ENCODE results near the gene USH1C. TPM values are rescaled to one million over a fixed set of nuclear protein-coding genes. Genes with fewer than 3 reads are reported as not detected.

The USH1C gene
- total RNA-seq, result not detected in 2 replicates

GRCh38 chr11:17544181-17544622, at the start of gene USH1C:
Gene USH1C, minus strand, starts transcription at chr11:17544416. Its CDS starts 109 bp downstream, at chr11:17544307.

GRCh38 chr11:17547051-17547577, 2.9 kb upstream of the USH1C start, which contains the start of gene OTOG:
Gene OTOG, plus strand, starts transcription at chr11:17547259. Its CDS starts 114 bp downstream, at chr11:17547373.

GRCh38 chr11:17476317-17477083, 67.7 kb downstream of the USH1C start, which contains the start of gene ABCC8:
Gene ABCC8, minus strand, starts transcription at chr11:17476845. Its CDS starts 69 bp downstream, at chr11:17476776.

Other genes starting within 250 kb of the USH1C start
- 4.2 and 5.6 TPM in 2 replicates for gene NCR3LG1, start 192.6 kb downstream of the USH1C start, total RNA-seq
- under 0.01 TPM in 2 replicates for gene KCNJ11, start 155.8 kb downstream of the USH1C start, total RNA-seq
- not detected in 2 replicates for gene ABCC8, start 67.6 kb downstream of the USH1C start, total RNA-seq
- not detected in 2 replicates for gene OTOG, start 2.8 kb upstream of the USH1C start, total RNA-seq
- not detected in 2 replicates for gene MYOD1, start 175.2 kb upstream of the USH1C start, total RNA-seq
- gene KCNC1, start 190.4 kb upstream of the USH1C start, total RNA-seq, result not detected in 2 replicates